ENCODE data around the gene WFIKKN1. TPM values are rescaled to one million over a fixed set of nuclear protein-coding genes. Genes with fewer than 3 reads are reported as not detected.

The WFIKKN1 gene
- total RNA-seq, 1 donor from 2014 or later = 0.47 TPM

- H3K27me3 Mint-ChIP-seq (ENCODE audit: low read depth) = no peaks in the 10 kb centered on the region
- peaks cover 36% of the 10 kb centered on the region for H3K4me1 Mint-ChIP-seq (ENCODE audit: low read depth)
- no peak overlapping the region for H3K4me3 Mint-ChIP-seq (ENCODE audit: unreplicated experiment)
- no peaks in the 10 kb centered on the region for H3K9me3 Mint-ChIP-seq (ENCODE audit: low read depth)
- TF ChIP-seq, protein P1, sequence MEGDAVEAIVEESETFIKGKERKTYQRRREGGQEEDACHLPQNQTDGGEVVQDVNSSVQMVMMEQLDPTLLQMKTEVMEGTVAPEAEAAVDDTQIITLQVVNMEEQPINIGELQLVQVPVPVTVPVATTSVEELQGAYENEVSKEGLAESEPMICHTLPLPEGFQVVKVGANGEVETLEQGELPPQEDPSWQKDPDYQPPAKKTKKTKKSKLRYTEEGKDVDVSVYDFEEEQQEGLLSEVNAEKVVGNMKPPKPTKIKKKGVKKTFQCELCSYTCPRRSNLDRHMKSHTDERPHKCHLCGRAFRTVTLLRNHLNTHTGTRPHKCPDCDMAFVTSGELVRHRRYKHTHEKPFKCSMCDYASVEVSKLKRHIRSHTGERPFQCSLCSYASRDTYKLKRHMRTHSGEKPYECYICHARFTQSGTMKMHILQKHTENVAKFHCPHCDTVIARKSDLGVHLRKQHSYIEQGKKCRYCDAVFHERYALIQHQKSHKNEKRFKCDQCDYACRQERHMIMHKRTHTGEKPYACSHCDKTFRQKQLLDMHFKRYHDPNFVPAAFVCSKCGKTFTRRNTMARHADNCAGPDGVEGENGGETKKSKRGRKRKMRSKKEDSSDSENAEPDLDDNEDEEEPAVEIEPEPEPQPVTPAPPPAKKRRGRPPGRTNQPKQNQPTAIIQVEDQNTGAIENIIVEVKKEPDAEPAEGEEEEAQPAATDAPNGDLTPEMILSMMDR (IDR thresholded peaks at IDR 0.05) = no peak
- H3K36me3 Mint-ChIP-seq (ENCODE audit: low read depth) = peaks cover 2% of the 10 kb centered on the region
- DNase-seq (ENCODE audit: low spot score) = no peak
- peak overlapping the region; percentile 32 for H3K27ac Mint-ChIP-seq (ENCODE audit: unreplicated experiment)
Observed at GRCh38 chr16:625117-625976, 5.4 kb upstream of the WFIKKN1 start.

DNA sequence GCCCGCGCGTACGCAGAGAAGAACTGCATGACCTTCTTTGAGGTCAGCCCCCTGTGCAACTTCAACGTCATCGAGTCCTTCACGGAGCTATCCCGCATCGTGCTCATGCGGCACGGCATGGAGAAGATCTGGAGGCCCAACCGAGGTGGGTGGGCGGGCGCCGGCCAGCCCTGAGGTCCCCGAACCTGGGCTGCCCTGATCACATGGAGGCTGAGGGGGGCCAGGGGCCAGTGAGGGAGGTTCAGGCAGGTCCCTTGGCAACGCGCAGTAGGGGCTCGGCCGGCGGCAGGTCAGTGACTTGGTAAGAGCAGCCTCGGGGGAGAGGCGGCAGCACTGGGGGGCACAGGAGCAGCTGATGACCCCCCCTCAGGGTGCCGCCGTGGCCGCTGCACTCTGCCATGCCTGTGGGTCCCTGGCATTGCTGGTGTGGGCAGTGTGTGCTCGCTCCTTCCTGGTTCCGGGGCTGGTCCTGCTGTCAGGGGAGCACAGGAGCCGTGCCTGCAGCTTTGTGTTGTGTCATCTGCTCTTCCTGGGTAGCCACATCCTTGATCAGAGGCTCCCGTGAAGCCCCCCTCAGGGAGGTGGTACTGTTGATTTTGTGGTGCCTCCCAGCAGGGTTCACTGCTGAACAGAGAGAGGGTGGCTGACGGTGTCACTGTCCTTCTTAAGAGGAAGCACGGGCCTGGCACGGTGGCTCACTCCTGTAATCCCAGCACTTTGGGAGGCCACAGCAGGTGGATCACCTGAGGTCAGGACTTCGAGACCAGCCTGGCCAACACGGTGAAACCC lies 4.6 kb upstream of the WFIKKN1 start:
- no peaks in the 10 kb centered on the region for H3K27me3 Mint-ChIP-seq (ENCODE audit: low read depth)
- TF ChIP-seq, protein P1 (IDR thresholded peaks at IDR 0.05) = no peak
- H3K36me3 Mint-ChIP-seq (ENCODE audit: low read depth) = peaks cover 2% of the 10 kb centered on the region
- peak overlapping the region; percentile 98 for H3K27ac Mint-ChIP-seq (ENCODE audit: unreplicated experiment)
- no peaks in the 10 kb centered on the region for H3K9me3 Mint-ChIP-seq (ENCODE audit: low read depth)
- H3K4me1 Mint-ChIP-seq (ENCODE audit: low read depth) = peaks cover 36% of the 10 kb centered on the region
- peak; percentile 90 for DNase-seq (ENCODE audit: low spot score)
- no peak overlapping the region for H3K4me3 Mint-ChIP-seq (ENCODE audit: unreplicated experiment)

DNA sequence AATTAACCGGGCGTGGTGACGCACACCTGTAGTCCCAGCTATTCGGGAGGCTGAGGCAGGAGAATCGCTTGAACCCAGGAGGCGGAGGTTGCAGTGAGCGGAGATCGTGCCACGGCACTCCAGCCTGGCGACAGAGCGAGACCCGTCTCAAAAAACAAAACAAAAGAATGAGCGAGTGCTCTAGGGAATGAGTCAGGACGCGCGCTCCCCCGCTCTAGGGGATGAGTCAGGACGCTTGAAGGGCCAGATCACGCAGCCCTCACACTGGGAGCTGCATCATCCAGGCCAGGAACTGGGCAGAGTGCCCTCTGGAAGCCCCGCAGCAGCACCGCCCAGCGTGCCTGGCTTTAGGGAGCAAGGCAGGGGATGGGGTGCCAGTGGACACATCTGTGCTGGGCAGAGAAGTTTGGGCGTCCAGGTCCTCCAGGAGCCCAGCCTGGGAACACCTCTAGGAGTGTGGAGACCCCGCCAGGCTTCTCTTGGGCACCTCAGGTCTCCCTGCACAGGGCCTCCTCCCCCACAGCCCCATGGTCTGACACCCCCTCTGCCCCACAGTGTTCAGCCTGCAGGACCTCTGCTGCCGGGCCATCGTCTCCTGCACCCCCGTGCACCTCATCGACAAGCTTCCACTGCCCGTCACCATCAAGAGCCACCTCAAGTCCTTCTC lies 3.9 kb upstream of the WFIKKN1 start:
- peak overlapping the region; percentile 98 for H3K27ac Mint-ChIP-seq (ENCODE audit: unreplicated experiment)

GRCh38 chr16:627454-628239 lies 3.1 kb upstream of the WFIKKN1 start:
- Mint-ChIP-seq H3K9me3 (ENCODE audit: low read depth) (no peaks in the 10 kb centered on the region), H3K36me3 (ENCODE audit: low read depth) (peaks cover 2% of the 10 kb centered on the region), H3K4me1 (ENCODE audit: low read depth) (peaks cover 25% of the 10 kb centered on the region), H3K27me3 (ENCODE audit: low read depth) (no peaks in the 10 kb centered on the region), H3K4me3 (ENCODE audit: unreplicated experiment) (no peak overlapping the region), H3K27ac (ENCODE audit: unreplicated experiment) (peak overlapping the region; percentile 98)
- DNase-seq (ENCODE audit: low spot score) = no peak
- TF ChIP-seq, protein P1 (IDR thresholded peaks at IDR 0.05) = no peak

More for the DNA sequence above, 3.9 kb upstream of the WFIKKN1 start:
- peaks cover 2% of the 10 kb centered on the region for H3K36me3 Mint-ChIP-seq (ENCODE audit: low read depth)
- H3K9me3 Mint-ChIP-seq (ENCODE audit: low read depth) = no peaks in the 10 kb centered on the region
- peaks cover 31% of the 10 kb centered on the region for H3K4me1 Mint-ChIP-seq (ENCODE audit: low read depth)
- H3K4me3 Mint-ChIP-seq (ENCODE audit: unreplicated experiment) = peak overlapping the region; percentile 21
- H3K27me3 Mint-ChIP-seq (ENCODE audit: low read depth) = no peaks in the 10 kb centered on the region
- TF ChIP-seq, protein P1 (IDR thresholded peaks at IDR 0.05) = no peak
- DNase-seq (ENCODE audit: low spot score) = no peak
